Breast epithelium (tissue), 3 donors: ENCODE data around the gene ARHGAP20.

Source experiments
- POLR2AphosphoS5 ChIP-seq, 3 donors: sonication (generic); formaldehyde crosslinking; IDR thresholded peaks; one replicate each; pipeline ENCODE4 v1.6.1; 2017; ENCODE audit warnings: antibody characterized with exemption in 3 of 3
- TF ChIP-seq, protein P1 (sequence below), 3 donors: fragments of 450-650 bp; IDR thresholded peaks; one replicate each; pipeline ENCODE4 v1.5.1; 2016 to 2017; ENCODE audit warnings: antibody characterized with exemption in 3 of 3, mild to moderate bottlenecking in 3 of 3, moderate library complexity in 3 of 3

DNA sequence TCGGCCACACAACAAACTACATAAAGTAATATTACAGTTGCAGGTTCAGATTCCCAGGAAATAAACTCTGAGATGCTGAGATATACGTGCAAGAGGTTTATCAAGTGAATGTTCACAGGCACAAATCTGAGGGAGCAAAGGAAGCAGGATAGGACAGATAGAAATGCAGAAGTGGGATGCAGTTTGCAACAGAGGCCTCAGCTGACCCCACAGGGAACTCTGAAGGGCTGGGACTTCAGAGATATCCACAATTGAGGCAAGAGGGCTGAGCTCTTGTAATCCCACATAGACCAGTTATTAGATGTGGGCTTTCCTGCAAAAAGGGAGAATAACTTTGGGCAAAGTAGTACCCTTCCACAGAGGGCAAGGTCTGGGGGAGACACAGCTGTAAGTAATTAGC, 25.4 kb upstream of the ARHGAP20 start:
- TF ChIP-seq, protein P1, sequence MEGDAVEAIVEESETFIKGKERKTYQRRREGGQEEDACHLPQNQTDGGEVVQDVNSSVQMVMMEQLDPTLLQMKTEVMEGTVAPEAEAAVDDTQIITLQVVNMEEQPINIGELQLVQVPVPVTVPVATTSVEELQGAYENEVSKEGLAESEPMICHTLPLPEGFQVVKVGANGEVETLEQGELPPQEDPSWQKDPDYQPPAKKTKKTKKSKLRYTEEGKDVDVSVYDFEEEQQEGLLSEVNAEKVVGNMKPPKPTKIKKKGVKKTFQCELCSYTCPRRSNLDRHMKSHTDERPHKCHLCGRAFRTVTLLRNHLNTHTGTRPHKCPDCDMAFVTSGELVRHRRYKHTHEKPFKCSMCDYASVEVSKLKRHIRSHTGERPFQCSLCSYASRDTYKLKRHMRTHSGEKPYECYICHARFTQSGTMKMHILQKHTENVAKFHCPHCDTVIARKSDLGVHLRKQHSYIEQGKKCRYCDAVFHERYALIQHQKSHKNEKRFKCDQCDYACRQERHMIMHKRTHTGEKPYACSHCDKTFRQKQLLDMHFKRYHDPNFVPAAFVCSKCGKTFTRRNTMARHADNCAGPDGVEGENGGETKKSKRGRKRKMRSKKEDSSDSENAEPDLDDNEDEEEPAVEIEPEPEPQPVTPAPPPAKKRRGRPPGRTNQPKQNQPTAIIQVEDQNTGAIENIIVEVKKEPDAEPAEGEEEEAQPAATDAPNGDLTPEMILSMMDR (IDR thresholded peaks at IDR 0.05): no peak
- TF ChIP-seq POLR2AphosphoS5 (IDR thresholded peaks at IDR 0.05): no peak
